K562 (cell line): ENCODE measurements around the gene SLC26A3. TPM values are rescaled to one million over a fixed set of nuclear protein-coding genes. Genes with fewer than 3 reads are reported as not detected.

ENCODE experiments used
- ATAC-seq: fragments of 200-7000 bp; cut with Tn5 transposase; 3 replicates; pipeline ENCODE4 v1.9.1; 2020; ENCODE audit warnings: moderate library complexity
- BruUV-seq: library from RNA; stranded (reverse); fragments of 400-500 nt; replicated peaks from 2 replicates; lab custom pipeline; 2021; lab: Mats Ljungman, UMichigan
- CTCF ChIA-PET: fragments of 300-600 bp; formaldehyde crosslinking; extraction: SDS; loops from one replicate; lab custom pipeline; 2021; ENCODE audit warnings: low intra/inter-chr PET ratio; lab: Yijun Ruan, JAX
- POLR2A ChIA-PET: fragments of 300-600, 350-650 bp; sonication (Branson Sonifier 250); formaldehyde crosslinking; extraction: SDS; loops from one replicate; lab custom pipeline; 2021; ENCODE audit warnings: antibody characterized with exemption, inconsistent platforms; lab: Yijun Ruan, JAX
- DNase-seq, 4 experiments: peaks; one replicate each; pipeline versions ENCODE4 v3.0.0 to v3.0.0-alpha.2; 2011 to 2018; ENCODE audit warnings: low spot score in 3 of 4, mixed read lengths in 3 of 4; ENCODE audit errors: extremely low read depth in 1 of 4
- FAIRE-seq: peaks from 2 replicates; lab custom pipeline; 2011; peaks lifted over from hg19 to GRCh38; lab: Jason Lieb, UNC
- H2AFZ ChIP-seq: 2 replicates; pipeline ENCODE4 v1.6.0; 2011; ENCODE audit warnings: low read depth, low read length, control low read depth, inconsistent platforms
- H3K27ac ChIP-seq: fragments of 200-600 bp; 3 replicates; pipeline ENCODE4 v1.8.0; 2011; ENCODE audit warnings: low read depth, mild to moderate bottlenecking, control low read depth, inconsistent platforms, low read length, moderate library complexity, mixed read lengths; ENCODE audit errors: extremely low read depth
- H3K27me3 ChIP-seq, 2 experiments: fragments of 300-600 bp in 1 of 2; 2 replicates in 1 of 2; 3 replicates in 1 of 2; pipeline versions ENCODE4 v1.6.0 to v1.8.0; 2011; ENCODE audit warnings: inconsistent platforms in 2 of 2, low read length in 2 of 2, mild to moderate bottlenecking in 1 of 2, mixed read lengths in 1 of 2, moderate library complexity in 1 of 2; ENCODE audit not compliant: control insufficient read depth in 2 of 2, insufficient read depth in 2 of 2
- H3K36me3 ChIP-seq: fragments of 300-600 bp; 3 replicates; pipeline ENCODE4 v1.8.0; 2011; ENCODE audit warnings: mild to moderate bottlenecking, low read length, inconsistent platforms; ENCODE audit not compliant: control insufficient read depth, insufficient read depth
- H3K4me1 ChIP-seq, 2 experiments: fragments of 200-600 bp in 1 of 2; replicated peaks in 1 of 2; 2 replicates in 1 of 2; 3 replicates in 1 of 2; pipeline versions ENCODE4 v1.5.1 to v1.8.0; 2011; ENCODE audit warnings: inconsistent platforms in 2 of 2, low read length in 2 of 2, mild to moderate bottlenecking in 1 of 2, mixed read lengths in 1 of 2, moderate library complexity in 1 of 2; ENCODE audit not compliant: control insufficient read depth in 2 of 2, insufficient read depth in 2 of 2
- H3K4me2 ChIP-seq: 2 replicates; pipeline ENCODE4 v1.6.1; 2011; ENCODE audit warnings: low read length, control low read depth, inconsistent platforms, mixed read lengths; ENCODE audit not compliant: insufficient read depth
- H3K4me3 ChIP-seq: fragments of 200-600 bp; sonication (generic), shearing (Covaris generic); 2 replicates; pipeline ENCODE4 v1.5.1; 2016; ENCODE audit warnings: control low read depth, inconsistent platforms
- H3K79me2 ChIP-seq: fragments of 200-600 bp; 3 replicates; pipeline ENCODE4 v1.8.0; 2011; ENCODE audit warnings: low read length, inconsistent platforms; ENCODE audit not compliant: control insufficient read depth, insufficient read depth
- H3K9ac ChIP-seq, 2 experiments: 2 replicates each; pipeline versions ENCODE4 v1.6.0 to v1.6.1; 2011; ENCODE audit warnings: low read depth in 2 of 2, low read length in 2 of 2, control low read depth in 1 of 2, inconsistent platforms in 1 of 2, mild to moderate bottlenecking in 1 of 2, mixed read lengths in 1 of 2; ENCODE audit not compliant: insufficient read depth in 1 of 2
- H3K9me1 ChIP-seq: one replicate; pipeline ENCODE4 v1.6.0; 2011; ENCODE audit warnings: inconsistent platforms, mild to moderate bottlenecking, low read length, moderate library complexity; ENCODE audit not compliant: control insufficient read depth, insufficient read depth
- H3K9me3 ChIP-seq: replicated peaks from 2 replicates; pipeline ENCODE4 v1.5.1; 2011; ENCODE audit warnings: low read depth, low read length, inconsistent platforms; ENCODE audit not compliant: control insufficient read depth, insufficient read depth
- H4K20me1 ChIP-seq: replicated peaks from 2 replicates; pipeline ENCODE4 v1.6.1; 2011; ENCODE audit warnings: low read length, inconsistent platforms, mixed read lengths; ENCODE audit not compliant: control insufficient read depth, insufficient read depth
- CREBBP ChIP-seq: IDR thresholded peaks from one replicate; pipeline ENCODE4 v1.6.1; 2012; ENCODE audit warnings: low read depth, mild to moderate bottlenecking, control low read depth, inconsistent platforms, low read length
- ELF4 ChIP-seq: fragments of 450-650 bp; formaldehyde crosslinking; IDR thresholded peaks from 2 replicates; pipeline ENCODE4 v1.4.0; 2022; ENCODE audit warnings: missing genetic modification characterization
- KAT2B ChIP-seq: IDR thresholded peaks from one replicate; pipeline ENCODE4 v1.6.1; 2012; ENCODE audit warnings: low read depth, mild to moderate bottlenecking, control low read depth, inconsistent platforms, low read length, moderate library complexity
- NFIX ChIP-seq: fragments of 250-450 bp; sonication (Bioruptor Pico); IDR thresholded peaks from 2 replicates; pipeline ENCODE4 v1.4.0; 2020; ENCODE audit warnings: low read depth, mild to moderate bottlenecking, moderate library complexity
- PHB2 ChIP-seq: fragments of 450-650 bp; IDR thresholded peaks from 2 replicates; pipeline ENCODE4 v1.6.1; 2017; ENCODE audit warnings: low read depth
- RBM17 ChIP-seq: fragments of 200-400 bp; formaldehyde crosslinking; IDR thresholded peaks from 2 replicates; pipeline ENCODE4 v1.6.1; 2017; ENCODE audit warnings: low read depth, mild to moderate bottlenecking, low read length, borderline replicate concordance
- WGBS: fragments of 100-300 bp; shearing (Covaris generic); methylation state at CpG from one replicate; pipeline ENCODE4 v1.1.6; 2016; ENCODE audit warnings: low coverage, mixed read lengths; ENCODE audit not compliant: insufficient coverage; ENCODE audit errors: missing lambda C conversion rate; 5-methylcytosine and 5-hydroxymethylcytosine counted together
- in situ Hi-C: fragments of 300-500 bp; cut with MboI; formaldehyde crosslinking; loops from 4 replicates; pipeline ENCODE4 v1.15.0; 2018; ENCODE audit warnings: inconsistent platforms, mixed read lengths
- intact Hi-C: fragments of 100-400 bp; cut with micrococcal nuclease; formaldehyde crosslinking; loops from 2 replicates; pipeline ENCODE4 v1.14.2; 2022
- polyA plus RNA-seq, 8 experiments: library from polyadenylated mRNA; depleted of rRNA in 4 of 8; stranded (reverse) in 5 of 8; unstranded in 3 of 8; fragments of >200 nt; fragmentation: Nextera tagmentation in 2 of 8; fragmentation: Illumina TruSeq in 1 of 8; extraction: Ambion mirVana in 2 of 8; extraction: Trizol in 1 of 8; gene quantifications; 2 replicates each; pipeline versions ENCODE4 v1.2.1 to v1.2.3, GENCODE V29; 2011 to 2014; ENCODE audit warnings: inconsistent platforms in 1 of 8, missing spikeins in 1 of 8
- total RNA-seq, 7 experiments: library from RNA; depleted of rRNA in 6 of 7; stranded (reverse); fragments of >200 nt in 6 of 7; fragmentation: Illumina TruSeq in 2 of 7; extraction: Trizol in 2 of 7; gene quantifications; 2 replicates each; pipeline versions ENCODE4 v1.2.1 to v1.2.3, GENCODE V29; 2011 to 2021; ENCODE audit warnings: low replicate concordance in 1 of 7
- TF ChIP-seq, protein P1 (sequence below): fragments of 250-450 bp; sonication (Bioruptor Pico); IDR thresholded peaks from 2 replicates; pipeline ENCODE4 v1.5.0; 2021; ENCODE audit warnings: mild to moderate bottlenecking, borderline replicate concordance
- TF ChIP-seq, protein P2 (sequence below): fragments of 250-450 bp; sonication (Bioruptor Pico); IDR thresholded peaks from 2 replicates; pipeline ENCODE4 v1.5.0; 2021

The SLC26A3 gene
- total and polyA plus RNA-seq, 9 of the 15 experiments (the other 6 are each of a cell fraction or from before 2014, with no cell fraction given): 0.86 TPM; not detected in 8

DNA sequence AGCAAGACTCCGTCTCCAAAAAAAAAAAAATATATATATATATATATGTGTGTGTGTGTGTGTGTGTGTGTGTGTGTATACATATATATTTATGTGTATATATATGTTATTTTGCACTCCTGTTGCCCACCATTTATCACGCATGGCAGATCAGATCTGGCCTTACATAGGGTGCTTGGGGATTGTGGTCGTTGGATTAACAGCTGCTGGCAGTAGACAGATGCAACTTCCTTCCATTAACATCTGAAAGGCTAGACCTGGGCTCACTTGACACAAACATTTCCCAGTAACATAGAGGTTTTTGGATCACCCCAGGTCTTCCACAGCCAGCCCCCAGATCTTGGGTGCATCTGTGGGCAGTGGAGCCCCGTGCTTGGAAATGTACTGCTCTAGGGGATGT is 47.2 kb upstream of the SLC26A3 start:
- H4K20me1 ChIP-seq: no peaks in the 10 kb centered on the region
- FAIRE-seq: no peak
- ChIA-PET CTCF (no interaction called here), POLR2A (interaction anchor here (1.1 kb wide), 1 partner anchor 11 kb away, joined by 3 read pairs; no protein-coding TSS in a partner anchor)
- H3K4me2 ChIP-seq: no peak overlapping the region
- no peak overlapping the region for H3K4me3 ChIP-seq
- no peaks in the 10 kb centered on the region for H3K79me2 ChIP-seq
- H2AFZ ChIP-seq: no peak overlapping the region
- no peaks in the 10 kb centered on the region for H3K36me3 ChIP-seq
- DNase-seq: no peak
- no peak overlapping the region for H3K27ac ChIP-seq
- no peaks in the 10 kb centered on the region for H3K9me1 ChIP-seq
- intact Hi-C loops (no loop called here), in situ Hi-C loops (no loop called here)
- ATAC-seq: no peak
- H3K9me3 ChIP-seq: no peaks in the 10 kb centered on the region
- H3K9ac ChIP-seq: no peak overlapping the region
- peaks cover 10 to 23% of the 10 kb centered on the region in 2 experiments for H3K27me3 ChIP-seq
- BruUV-seq: no TSS peak
- H3K4me1 ChIP-seq: no peaks in the 10 kb centered on the region
- WGBS: 19% methylated on average over 4 of the region's 4 CpGs
- TF ChIP-seq, protein P1, sequence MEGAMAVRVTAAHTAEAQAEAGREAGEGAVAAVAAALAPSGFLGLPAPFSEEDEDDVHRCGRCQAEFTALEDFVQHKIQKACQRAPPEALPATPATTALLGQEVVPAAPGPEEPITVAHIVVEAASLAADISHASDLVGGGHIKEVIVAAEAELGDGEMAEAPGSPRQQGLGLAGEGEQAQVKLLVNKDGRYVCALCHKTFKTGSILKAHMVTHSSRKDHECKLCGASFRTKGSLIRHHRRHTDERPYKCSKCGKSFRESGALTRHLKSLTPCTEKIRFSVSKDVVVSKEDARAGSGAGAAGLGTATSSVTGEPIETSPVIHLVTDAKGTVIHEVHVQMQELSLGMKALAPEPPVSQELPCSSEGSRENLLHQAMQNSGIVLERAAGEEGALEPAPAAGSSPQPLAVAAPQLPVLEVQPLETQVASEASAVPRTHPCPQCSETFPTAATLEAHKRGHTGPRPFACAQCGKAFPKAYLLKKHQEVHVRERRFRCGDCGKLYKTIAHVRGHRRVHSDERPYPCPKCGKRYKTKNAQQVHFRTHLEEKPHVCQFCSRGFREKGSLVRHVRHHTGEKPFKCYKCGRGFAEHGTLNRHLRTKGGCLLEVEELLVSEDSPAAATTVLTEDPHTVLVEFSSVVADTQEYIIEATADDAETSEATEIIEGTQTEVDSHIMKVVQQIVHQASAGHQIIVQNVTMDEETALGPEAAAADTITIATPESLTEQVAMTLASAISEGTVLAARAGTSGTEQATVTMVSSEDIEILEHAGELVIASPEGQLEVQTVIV (CRISPR knock-in tag): no peak
- TF ChIP-seq NFIX (CRISPR knock-in tag) (no peak), KAT2B (no peak), CREBBP (no peak), PHB2 (no peak), ELF4 (no peak), RBM17 (no peak)
- TF ChIP-seq, protein P2, sequence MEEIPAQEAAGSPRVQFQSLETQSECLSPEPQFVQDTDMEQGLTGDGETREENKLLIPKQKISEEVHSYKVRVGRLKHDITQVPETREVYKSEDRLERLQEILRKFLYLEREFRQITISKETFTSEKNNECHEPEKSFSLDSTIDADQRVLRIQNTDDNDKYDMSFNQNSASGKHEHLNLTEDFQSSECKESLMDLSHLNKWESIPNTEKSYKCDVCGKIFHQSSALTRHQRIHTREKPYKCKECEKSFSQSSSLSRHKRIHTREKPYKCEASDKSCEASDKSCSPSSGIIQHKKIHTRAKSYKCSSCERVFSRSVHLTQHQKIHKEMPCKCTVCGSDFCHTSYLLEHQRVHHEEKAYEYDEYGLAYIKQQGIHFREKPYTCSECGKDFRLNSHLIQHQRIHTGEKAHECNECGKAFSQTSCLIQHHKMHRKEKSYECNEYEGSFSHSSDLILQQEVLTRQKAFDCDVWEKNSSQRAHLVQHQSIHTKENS: no peak
